Right cardiac atrium (tissue), 5 donors: ENCODE measurements around the gene SOHLH1. TPM values are rescaled to one million over a fixed set of nuclear protein-coding genes. Genes with fewer than 3 reads are reported as not detected.
A peak's percentile ranks its signal among the peaks of the same experiment; 100 is the strongest.
"Not testable (repeated sequence)": the region's sequence is repeated elsewhere in the genome, so short reads cannot be mapped to it uniquely, and the experiment has no call there.

Experiments
- ATAC-seq, 2 donors: fragments of 200-7000 bp; cut with Tn5 transposase; one replicate each; pipeline versions ENCODE4 v1.8.0 to v1.9.1; 2020; ENCODE audit warnings: moderate library complexity in 2 of 2, mild to moderate bottlenecking in 1 of 2
- DNase-seq, 3 donors: peaks; one replicate each; pipeline ENCODE4 v3.0.0-alpha.2; 2020
- H3K27ac ChIP-seq: one replicate; pipeline ENCODE4 v1.5.1; 2013; ENCODE audit warnings: mild to moderate bottlenecking, low read length, control low read depth, moderate library complexity
- H3K27me3 ChIP-seq: one replicate; pipeline ENCODE4 v1.6.1; 2013; ENCODE audit not compliant: control insufficient read depth, insufficient read depth
- H3K4me1 ChIP-seq: one replicate; pipeline ENCODE4 v1.6.1; 2013; ENCODE audit warnings: low read length; ENCODE audit not compliant: control insufficient read depth, insufficient read depth
- H3K4me3 ChIP-seq: one replicate; pipeline ENCODE4 v1.5.1; 2013; ENCODE audit warnings: low read length, control low read depth
- H3K9me3 ChIP-seq: one replicate; pipeline ENCODE4 v1.6.1; 2013; ENCODE audit warnings: low read length; ENCODE audit not compliant: control insufficient read depth
- WGBS: extraction: QIAGEN DNeasy Blood & Tissue Kit; methylation state at CpG from one replicate; pipeline ENCODE4 v1.1.7; 2013; 5-methylcytosine and 5-hydroxymethylcytosine counted together
- intact Hi-C, 4 donors: fragments of 100-400 bp; cut with DNase I; formaldehyde crosslinking; loops; one replicate each; pipeline versions ENCODE4 v1.11.0 to v1.14.0; 2022 to 2023
- polyA plus RNA-seq: library from polyadenylated mRNA; stranded (reverse); fragments of 200-250 nt; gene quantifications from one replicate; pipeline ENCODE4 v1.2.3, GENCODE V29; 2013
- total RNA-seq, 4 donors: library from RNA; stranded (reverse); fragmentation: NEBNext Ultra II Directional; extraction: Animal tissue kit (Norgen Biotek cat#: 25700); gene quantifications; one replicate each; pipeline ENCODE4 v1.2.1, GENCODE V29; 2021
- donor health status: healthy with polysubstance abuse.
- donor health status: DM: no; HTN: yes; CAD: no.
- donor health status: DM: no; HTN: no; CAD: no.
- donor health status: DM: no; HTN: yes; CAD: no; lungs with severe emphysema.
- donor health status: DM: yes; HTN: yes; CAD: no.

SOHLH1 gene
- total and polyA plus RNA-seq, 5 donors: not detected

DNA sequence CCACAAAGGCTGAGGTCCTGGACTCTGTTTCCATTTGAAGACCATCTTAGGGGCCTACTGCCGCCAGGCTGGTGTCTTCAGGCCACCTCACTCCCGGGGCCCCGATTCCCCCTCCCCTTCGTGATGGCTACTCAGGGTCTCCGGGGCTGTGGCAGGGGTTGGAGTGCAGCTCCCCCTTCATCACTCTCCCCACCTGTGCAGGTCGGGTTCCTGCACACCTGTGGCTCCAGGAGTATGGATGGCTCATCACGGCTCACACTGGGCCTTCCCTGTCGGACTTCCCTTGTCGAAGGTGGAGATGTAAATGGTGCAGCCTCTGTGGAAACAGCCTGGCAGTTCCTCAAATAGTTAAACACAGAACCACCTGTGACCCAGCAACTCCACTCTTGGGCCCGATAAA lies 24.3 kb downstream of the SOHLH1 start:
- WGBS: 81% methylated on average over 10 of the region's 10 CpGs
- Histone ChIP-seq H3K9me3 (no peaks in the 10 kb centered on the region), H3K27ac (no peak overlapping the region), H3K4me1 (no peaks in the 10 kb centered on the region), H3K4me3 (no peak overlapping the region), H3K27me3 (no peaks in the 10 kb centered on the region)
- ATAC-seq: no peak
- peak in 1 of 3 donors; percentile 11 for DNase-seq
- intact Hi-C loops: no loop called here

DNA sequence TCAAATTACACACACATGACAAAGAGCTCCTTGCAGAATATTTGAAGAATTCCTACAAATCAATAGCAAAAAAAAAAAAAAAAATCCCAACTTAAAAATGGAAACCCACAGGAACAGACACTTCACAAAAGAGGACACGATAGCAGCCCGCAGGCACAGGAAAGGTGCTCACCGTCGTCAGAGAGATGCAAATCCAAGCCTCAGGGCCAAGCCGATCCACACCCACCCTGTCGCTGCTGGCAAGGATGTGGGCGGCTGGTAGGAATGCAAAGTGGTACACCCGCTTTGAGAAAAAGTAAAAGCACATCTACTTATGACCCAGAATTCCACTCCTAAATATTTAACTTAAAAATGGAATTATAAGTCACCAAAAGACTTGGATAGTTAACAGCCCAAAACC lies 25.3 kb downstream of the SOHLH1 start:
- Histone ChIP-seq H3K27ac (no peak overlapping the region), H3K4me1 (no peaks in the 10 kb centered on the region), H3K4me3 (no peak overlapping the region), H3K27me3 (no peaks in the 10 kb centered on the region), H3K9me3 (no peaks in the 10 kb centered on the region)
- ATAC-seq: no peak
- no peak for DNase-seq
- 84% methylated on average over 8 of the region's 8 CpGs for WGBS
- intact Hi-C loops: no loop called here

DNA sequence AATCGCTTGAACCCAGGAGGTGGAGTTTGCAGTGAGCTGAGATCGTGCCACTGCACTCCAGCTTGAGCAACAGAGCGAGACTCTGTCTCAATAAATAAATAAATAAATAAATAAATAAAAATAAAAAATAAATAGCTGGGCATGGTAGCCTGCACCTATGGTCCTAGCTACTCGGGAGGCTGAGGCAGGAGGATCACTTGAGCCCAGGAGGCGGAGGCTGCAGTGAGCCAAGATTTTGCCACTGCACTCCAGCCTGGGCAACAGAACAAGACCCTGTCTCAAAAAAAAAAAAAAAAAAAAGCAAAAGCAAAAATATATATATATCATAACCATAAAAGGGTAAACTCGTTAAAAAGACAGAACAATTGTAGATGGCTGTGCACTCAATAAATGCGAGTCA lies 26.5 kb downstream of the SOHLH1 start:
- H3K4me3 ChIP-seq, H3K27ac ChIP-seq, DNase-seq, intact Hi-C loops, H3K27me3 ChIP-seq, H3K4me1 ChIP-seq, ATAC-seq, H3K9me3 ChIP-seq: not testable (repeated sequence)
- 90% methylated on average over 7 of the region's 7 CpGs for WGBS

DNA sequence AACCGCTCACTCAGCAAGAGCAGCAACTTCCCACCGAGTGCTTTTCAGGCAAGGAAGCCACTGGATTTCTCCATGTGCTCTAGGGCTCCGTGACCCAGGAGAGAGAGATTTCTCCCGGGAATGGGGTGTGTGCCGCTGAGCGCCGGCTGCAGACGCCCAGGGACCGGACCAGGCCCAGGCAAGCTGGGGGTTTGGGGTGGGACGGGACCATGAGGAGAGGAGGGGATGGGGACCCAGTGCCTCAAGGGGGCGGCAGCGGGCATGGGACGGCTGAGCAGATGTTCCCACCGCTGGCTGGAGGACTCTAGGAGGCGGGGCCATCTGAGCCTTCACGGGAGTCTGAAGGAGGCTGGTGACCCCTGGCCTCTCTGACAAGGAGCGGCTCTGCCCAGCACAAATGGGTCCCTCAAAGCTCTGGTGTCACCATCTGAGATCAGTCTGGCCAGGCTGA lies 27.7 kb downstream of the SOHLH1 start:
- ATAC-seq: no peak

DNA sequence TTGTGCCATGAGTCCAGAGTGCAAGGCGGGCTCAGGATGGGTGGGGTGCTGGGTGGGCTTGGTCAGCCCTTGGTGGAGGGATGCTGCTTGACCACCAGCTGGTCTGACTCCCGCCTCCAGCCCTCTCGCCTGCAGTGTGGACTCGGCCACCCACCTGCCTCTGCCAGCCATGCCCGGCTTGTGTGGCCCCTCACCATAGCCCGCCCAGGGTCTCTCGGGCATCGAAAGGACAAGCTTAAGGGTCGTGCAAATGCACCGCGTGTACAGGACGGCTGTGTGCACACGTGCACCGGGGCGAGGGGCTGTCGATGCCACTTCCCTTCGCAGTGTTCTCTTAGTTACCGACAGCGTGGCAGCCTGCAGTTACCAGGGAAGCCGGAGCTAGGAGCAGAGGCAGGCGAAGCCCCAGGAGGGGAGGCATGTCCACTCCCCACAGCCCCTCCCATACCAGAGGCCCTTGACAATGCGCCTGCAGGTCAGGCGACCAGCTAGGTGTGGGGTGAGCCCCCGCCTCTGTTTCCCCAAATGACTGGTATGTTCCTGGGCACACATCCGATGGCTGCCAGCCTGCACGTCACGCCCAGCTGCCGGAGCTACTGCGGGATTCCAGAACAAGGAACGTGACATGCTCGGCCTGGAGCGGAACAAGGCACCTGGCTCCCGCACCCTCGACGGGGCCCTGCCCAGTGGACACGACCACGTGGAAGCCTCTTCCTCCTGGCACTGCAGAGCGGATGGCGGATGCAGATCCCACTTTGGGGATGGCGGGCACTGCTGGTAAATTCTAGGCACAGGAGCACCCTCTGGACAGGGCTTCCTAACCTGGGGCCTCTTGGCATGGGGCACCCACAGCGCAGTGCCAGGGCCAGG lies 28.3 kb downstream of the SOHLH1 start:
- Histone ChIP-seq H3K9me3 (no peaks in the 10 kb centered on the region), H3K27me3 (no peaks in the 10 kb centered on the region), H3K27ac (no peak overlapping the region), H3K4me3 (no peak overlapping the region), H3K4me1 (no peaks in the 10 kb centered on the region)
- 85% methylated on average over 41 of the region's 41 CpGs for WGBS
- ATAC-seq: no peak
- intact Hi-C loops: no loop called here
- DNase-seq: no peak

More for the DNA sequence above, 27.7 kb downstream of the SOHLH1 start:
- no peaks in the 10 kb centered on the region for H3K4me1 ChIP-seq
- intact Hi-C loops: no loop called here
- no peak overlapping the region for H3K4me3 ChIP-seq
- no peaks in the 10 kb centered on the region for H3K27me3 ChIP-seq
- whole genome bisulfite sequencing: 49% methylated on average over 17 of the region's 17 CpGs
- H3K27ac ChIP-seq: no peak overlapping the region
- peak in 1 of 3 donors; percentile 3 for DNase-seq
- H3K9me3 ChIP-seq: no peaks in the 10 kb centered on the region

DNA sequence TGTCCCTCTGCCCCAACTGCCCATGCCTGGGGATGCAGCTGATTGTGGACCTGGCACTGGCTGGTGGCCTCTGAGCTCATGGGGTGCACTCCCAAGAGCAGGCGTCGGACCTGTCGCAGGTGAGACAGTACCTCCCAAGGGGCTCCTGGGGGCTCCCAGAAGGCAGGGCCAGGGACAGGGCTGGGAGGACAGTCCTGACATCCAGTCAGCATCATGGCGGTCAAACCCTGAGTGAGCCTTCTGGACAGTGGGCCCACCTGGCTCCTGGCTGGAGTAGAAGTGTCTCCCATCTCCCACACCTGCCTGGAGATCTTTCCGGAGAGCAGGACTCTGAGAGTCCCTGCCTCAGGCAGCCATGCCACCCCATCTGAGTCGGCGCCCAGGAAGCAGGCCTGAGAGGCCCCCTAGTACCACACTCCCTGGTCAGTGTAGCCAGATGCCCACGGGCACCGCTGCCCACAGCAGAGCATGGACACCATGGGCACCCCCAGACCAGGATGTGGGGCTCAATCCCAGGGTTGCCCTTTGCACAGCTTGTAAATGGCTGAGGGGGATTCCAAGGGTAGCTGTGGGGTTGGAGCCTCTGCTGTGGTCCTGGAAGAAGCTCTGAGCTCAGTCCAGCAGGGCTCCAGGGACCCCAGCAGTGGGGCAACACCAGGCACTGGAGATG lies 29.5 kb downstream of the SOHLH1 start:
- no peak overlapping the region for H3K27ac ChIP-seq
- no peak for DNase-seq
- no peak overlapping the region for H3K4me3 ChIP-seq
- 92% methylated on average over 9 of the region's 9 CpGs for WGBS
- intact Hi-C loops: no loop called here
- no peaks in the 10 kb centered on the region for H3K27me3 ChIP-seq
- H3K4me1 ChIP-seq: no peaks in the 10 kb centered on the region
- H3K9me3 ChIP-seq: no peaks in the 10 kb centered on the region
- ATAC-seq: peak in 1 of 2 donors; percentile 24

DNA sequence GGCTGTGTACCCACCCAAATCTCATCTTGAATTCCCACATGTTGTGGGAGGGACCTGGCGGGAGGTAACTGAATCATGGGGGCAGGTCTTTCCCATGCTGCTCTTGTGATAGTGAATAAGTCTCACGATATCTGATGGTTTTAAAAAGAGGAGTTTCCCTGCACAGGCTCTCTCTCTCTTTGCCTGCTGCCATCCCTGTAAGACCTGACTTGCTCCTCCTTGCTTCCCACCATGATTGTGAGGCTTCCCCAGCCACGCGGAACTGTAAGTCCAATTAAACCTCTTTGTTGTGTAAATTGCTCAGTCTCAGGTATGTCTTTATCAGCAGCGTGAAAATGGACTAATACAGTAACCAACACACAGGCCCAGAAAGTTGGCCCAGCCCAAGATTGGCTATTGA lies 30.3 kb downstream of the SOHLH1 start:
- intact Hi-C loops, H3K4me1 ChIP-seq, DNase-seq, H3K27ac ChIP-seq, H3K4me3 ChIP-seq, ATAC-seq, H3K9me3 ChIP-seq, H3K27me3 ChIP-seq: not testable (repeated sequence)
- WGBS: 87% methylated on average over 5 of the region's 5 CpGs

DNA sequence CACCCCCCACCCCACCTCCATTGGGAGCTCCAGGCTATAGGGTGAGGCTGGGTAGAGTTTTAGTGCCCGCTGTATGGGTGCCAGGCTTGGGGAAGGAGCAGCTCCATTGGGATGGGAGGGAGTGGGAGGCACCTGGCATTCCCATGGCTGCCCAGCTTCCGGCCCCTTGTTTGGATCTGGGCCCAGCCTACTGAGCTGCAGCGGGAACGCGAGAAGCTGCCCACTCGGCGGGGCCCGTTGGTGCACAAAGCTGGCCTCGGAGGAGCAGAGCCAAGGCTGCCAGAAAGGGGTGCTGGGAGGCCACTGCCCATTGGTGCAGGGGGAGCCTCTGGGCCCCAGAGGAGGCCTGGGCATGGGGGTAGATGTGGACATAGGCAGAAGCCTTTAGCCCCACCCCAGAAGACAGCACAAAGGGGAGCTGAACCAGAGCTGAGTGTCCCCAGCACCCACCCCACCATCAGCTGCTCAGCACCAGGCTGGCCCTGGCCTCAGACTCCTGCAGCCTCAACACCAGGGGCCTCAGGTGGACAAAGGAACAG lies 31.7 kb downstream of the SOHLH1 start:
- Histone ChIP-seq H3K4me1 (no peaks in the 10 kb centered on the region), H3K4me3 (no peak overlapping the region), H3K9me3 (no peaks in the 10 kb centered on the region), H3K27me3 (no peaks in the 10 kb centered on the region), H3K27ac (no peak overlapping the region)
- 70% methylated on average over 9 of the region's 9 CpGs for WGBS
- DNase-seq: no peak
- intact Hi-C loops: no loop called here
- ATAC-seq: no peak

DNA sequence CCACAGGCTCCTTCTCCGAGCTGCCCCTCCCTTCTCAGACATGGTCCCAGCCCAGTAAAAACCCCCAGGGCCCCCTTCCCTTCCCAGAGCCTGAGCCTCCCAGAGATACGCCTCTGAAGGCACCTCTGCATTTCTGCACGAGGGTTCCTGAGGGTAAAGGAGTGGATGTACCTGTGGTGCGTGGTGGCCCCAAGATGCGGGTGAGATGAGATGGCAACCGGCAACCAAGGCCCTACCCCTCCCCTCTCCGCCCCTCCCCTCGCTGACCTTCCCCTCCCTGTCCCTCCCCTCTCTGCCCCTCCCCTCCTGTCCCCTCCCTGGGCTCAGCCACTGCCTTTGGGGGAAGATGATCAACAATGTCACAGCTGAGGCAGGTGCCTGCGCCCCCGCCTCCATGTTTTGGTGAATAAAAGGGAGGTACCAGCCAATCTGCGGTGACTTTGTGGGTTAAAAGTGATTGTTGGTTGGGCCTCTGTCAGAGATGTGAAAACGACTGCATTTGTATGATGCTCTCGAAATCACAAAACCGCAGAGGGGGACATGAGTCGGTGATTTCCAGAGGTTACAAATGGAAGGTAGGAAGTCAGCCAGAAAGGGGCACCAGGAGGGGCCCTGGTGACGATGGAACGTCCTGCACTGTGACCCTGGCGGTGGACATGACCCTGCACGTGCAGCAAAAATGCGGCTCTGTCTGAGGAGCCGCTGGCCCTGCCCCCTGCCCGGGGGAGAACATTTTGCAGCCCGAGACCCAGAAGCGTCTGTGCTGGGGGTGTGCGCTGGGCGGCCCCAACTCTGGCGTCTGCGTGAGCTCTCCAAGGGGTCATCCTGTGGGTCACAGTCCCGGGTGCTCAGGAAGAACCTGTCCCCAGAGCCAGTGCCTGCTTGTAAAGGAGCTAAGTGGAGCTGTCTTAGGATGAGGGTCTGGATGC lies 32.5 kb downstream of the SOHLH1 start:
- intact Hi-C loops: no loop called here
- Histone ChIP-seq H3K27me3 (no peaks in the 10 kb centered on the region), H3K4me1 (no peaks in the 10 kb centered on the region), H3K9me3 (no peaks in the 10 kb centered on the region), H3K4me3 (no peak overlapping the region), H3K27ac (no peak overlapping the region)
- ATAC-seq (no peak), DNase-seq (no peak)
- 62% methylated on average over 29 of the region's 29 CpGs for WGBS

DNA sequence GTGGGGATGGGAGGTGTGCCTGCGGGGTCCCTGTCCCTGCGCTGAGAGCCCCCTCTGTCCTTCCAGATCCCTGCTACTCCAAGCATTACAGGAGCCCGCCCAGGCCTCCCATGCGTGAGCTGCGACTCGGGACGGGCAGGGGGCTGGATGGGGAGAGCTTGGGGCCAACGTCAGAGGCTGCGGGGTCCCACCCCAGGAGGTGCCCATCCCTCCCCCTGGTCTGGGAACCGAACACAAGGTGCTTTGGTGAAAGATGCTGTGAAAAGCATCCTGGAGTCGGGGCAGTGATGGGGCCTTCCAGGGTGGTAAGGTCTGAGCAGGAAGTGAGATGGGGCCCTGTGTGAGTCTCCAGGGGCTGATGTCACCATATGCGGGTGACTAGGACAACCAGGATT lies 33.5 kb downstream of the SOHLH1 start:
- Histone ChIP-seq H3K27me3 (no peaks in the 10 kb centered on the region), H3K27ac (no peak overlapping the region), H3K4me1 (no peaks in the 10 kb centered on the region), H3K9me3 (no peaks in the 10 kb centered on the region), H3K4me3 (no peak overlapping the region)
- 81% methylated on average over 12 of the region's 12 CpGs for WGBS
- DNase-seq (no peak), ATAC-seq (no peak)
- intact Hi-C loops: no loop called here
